ENCODE data around the gene FAM111A.

Gene FAM111A

DNA sequence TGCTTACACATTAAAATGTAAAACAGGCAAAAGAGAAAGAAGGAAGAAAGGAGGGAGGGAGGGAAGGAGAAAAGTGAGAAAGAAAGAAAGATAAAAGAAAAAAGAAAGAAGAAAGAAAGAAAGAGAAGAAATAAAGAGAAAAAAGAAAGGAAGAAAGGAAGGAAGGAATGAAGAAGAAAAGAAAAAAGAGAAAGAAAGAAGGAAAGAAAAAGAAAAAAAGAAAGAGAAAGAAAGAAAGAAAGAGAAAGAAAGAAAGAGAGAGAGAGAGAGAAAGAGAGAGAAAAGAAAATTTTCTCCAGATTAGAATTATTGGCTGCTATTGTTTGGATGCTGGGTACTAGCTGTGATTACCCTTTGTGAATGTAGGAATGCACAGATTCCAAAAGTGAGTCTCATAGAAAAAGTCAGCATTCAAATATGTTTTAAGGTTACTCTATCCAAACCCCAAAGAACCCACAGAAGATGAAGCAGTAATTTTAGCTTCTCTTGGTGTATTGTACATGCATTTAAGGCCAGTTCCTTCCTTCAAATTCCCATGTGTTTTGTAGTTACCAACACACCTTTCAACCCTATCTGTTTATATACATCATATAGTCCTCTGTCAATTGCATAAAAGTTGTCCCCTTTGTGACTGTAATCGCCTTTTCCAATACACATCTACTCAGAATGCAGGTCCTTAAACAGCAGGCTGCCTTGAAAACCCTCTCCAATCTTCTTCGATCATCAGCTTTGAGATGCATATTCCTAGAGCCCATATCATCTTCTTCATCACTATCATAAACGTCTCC lies 789 bp upstream of the FAM111A start:
- peak; percentile 57 for DNase-seq (ENCODE audit: low spot score)

DNA sequence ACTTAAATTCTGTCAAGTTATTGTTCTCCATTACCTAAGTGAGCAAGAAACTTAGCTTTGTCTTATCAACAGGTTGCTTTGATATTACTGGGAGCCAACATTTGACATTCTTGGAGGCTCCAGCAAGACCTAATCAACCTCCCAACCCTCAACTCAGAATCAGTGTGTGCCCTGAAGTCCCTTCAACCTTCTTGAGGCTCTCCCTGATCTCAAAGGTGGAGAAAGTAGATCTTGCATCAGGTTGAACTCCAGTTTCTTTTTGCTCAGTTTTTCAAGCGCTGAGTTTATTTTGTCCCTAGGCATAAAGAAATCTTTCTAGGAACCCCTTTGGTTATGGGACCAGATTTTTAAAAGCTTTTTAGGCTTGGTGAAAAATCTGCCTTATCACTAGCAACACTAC lies 1.4 kb downstream of the FAM111A start:
- DNase-seq (ENCODE audit: low spot score) = peak; percentile 6

DNA sequence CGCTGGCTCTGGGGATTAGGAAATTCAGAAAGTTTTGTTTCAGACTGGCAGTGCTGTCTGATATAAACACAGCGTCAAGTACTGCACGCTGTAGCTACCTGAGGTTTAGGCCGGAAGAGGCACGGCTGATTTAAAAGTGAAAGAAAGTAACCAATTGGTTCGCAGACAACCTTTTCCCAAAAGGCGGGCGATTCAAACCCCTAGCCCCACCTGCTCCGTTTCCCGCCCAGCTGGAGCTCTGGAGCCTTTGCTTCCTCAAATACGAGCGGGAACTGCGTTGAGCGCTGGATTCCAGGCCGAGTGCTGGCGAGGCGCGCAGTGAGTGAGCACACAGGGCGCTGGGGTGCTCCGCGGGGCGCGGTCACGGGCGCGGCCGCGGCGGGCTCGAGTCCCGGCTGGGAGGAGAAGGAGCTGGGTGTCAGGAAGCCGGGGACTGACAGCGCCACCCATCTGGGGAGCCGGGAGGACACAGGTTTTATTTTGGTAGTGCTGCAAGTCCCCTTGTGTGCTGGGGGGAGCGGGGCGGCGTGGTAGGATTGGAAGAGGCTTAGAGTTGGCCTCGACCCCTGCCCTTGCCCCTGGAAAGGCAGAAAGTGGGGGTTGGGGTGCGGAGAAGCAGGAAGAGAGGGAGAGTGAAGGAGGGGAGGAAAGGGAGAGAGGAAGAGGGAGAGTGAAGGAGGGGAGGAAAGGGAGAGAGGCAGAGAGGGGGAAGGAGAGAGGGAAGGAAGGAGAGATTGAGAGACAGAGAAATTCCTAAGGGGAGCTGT lies 2.1 kb downstream of the FAM111A start:
- peak; percentile 92 for DNase-seq (ENCODE audit: low spot score)

DNA sequence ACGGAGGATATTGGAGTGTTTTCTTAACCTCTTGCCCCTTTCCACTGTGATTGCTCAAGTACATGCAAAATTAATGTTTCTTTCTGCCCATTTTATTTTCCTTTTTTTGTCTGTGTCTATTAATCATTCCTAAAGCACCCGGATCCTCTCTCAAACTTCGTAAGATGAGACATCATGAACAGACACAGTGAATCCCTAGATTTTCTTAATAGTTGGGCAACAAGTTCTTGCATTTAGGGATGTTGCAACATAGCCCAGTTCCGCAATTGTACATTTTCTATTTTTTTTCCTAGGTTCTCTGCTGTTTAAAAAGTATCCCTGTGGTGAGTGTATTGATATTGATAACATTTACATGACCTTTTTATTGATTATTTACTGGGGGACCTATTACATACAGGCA lies 2.9 kb downstream of the FAM111A start:
- no peak for DNase-seq (ENCODE audit: low spot score)

DNA sequence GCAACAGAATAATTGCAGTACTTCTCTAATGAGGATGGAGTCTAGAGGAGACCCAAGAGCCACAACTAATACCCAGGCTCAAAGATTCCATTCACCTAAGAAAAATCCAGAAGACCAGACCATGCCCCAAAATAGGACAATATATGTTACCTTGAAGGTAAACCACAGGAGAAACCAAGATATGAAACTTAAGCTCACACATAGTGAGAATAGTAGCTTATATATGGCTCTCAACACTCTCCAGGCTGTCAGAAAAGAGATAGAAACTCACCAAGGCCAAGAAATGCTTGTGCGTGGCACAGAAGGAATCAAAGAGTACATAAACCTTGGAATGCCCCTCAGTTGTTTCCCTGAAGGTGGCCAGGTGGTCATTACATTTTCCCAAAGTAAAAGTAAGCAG lies 9.1 kb downstream of the FAM111A start:
- no peak for DNase-seq (ENCODE audit: low spot score)

DNA sequence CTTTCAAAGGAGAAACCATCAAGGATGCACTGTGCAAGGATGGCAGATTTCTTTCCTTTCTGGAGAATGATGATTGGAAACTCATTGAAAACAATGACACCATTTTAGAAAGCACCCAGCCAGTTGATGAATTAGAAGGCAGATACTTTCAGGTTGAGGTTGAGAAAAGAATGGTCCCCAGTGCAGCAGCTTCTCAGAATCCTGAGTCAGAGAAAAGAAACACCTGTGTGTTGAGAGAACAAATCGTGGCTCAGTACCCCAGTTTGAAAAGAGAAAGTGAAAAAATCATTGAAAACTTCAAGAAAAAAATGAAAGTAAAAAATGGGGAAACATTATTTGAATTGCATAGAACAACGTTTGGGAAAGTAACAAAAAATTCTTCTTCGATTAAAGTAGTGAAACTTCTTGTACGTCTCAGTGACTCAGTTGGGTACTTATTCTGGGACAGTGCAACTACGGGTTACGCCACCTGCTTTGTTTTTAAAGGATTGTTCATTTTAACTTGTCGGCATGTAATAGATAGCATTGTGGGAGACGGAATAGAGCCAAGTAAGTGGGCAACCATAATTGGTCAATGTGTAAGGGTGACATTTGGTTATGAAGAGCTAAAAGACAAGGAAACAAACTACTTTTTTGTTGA lies 9.8 kb downstream of the FAM111A start:
- DNase-seq (ENCODE audit: low spot score) = no peak

DNA sequence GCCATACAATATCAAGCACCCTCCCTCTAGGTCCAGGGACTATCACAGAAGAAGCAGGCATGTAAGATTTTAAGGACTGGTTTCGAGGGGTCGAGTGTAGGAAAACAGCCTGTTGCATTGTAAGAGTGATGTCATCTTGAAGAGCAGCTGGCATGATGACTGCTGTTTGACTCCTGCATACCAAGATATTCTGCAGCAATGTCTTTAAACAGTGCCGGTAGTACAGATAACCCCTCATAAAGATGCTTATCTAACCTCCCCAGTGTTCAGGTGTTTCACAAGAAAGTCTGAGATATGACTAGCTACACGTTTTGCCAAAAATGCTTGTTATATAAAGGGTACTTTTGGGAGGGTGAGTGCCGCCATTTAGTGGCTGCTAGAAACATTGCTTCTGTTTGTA lies 12.0 kb downstream of the FAM111A start:
- DNase-seq (ENCODE audit: low spot score) = no peak

DNA sequence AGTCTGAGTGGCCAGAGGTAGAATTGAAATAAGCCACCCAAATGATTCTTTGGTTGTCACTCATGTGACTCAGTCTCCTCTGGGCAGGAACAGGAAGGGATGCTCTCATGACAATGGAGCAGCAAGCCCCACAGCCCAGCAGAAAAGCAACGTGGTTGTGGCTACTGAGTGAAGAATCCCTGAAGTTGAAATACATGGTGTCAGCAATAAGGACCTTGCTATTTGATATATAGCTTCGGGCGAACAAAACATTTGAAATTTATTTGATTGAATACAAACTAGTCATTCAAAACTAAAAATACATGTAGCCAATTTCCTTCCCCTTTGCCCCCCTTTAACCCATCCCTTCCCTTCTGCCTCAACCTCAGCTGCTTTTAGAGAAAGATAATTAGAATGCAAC lies 14.8 kb downstream of the FAM111A start:
- no peak for DNase-seq (ENCODE audit: low spot score)

DNA sequence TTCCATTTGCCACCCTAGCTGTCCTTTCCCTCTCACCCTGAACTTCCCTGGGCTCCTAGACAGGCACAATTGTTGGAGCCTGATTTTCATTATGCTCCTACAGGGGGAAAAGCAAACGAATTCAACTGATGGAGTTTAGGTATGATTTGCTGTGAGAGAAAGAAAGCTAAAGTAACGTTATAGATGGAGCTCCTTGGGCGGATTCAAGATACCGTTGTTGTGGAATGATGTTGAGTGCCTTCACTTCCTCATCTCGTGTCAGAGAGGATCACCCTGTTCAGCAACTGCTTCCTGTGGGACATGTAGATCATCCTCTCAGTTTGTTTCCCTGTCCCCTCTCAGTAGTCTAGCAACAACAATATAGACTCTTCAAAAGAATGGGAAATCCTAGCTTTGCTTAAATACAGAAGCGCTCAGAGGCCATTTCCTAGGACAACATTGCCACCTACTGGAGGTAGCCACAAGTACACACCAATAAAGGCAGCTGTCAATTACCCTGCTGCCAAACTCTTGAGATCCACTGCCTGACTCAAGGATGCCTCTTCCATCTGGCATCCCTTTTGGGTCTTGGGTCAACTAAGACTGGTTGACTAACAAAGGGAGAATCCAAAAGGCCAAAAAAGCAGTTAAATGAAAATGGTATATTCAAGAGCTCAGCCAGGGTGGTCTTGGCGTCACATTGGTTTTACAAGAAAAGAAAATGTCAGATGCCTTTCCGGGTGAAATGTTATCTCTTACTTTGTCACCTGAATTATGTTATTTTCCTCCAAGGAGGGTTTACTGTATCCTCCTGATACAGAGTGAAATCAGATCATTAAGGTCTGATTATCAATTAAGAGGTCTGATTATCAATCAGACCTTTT lies 15.8 kb downstream of the FAM111A start:
- peak; percentile 71 for DNase-seq (ENCODE audit: low spot score)

DNA sequence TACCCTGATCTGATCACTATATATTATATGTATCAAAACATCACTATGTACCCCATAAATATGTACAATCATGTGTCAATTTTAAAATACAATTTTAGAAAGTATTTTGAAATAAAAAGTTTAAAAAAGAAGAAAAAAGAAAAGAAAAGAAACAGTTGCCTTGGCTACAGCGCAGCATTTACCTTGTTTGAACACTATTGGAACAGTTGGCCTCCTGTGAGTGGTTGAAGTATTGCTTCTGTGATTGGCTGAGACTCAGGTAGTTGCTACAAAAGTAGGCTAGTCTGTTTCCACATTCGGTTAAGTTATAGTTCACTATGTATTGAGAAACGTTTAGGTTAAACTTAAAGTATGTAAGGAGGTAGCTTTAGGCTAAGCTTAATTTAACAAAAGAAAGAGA lies 21.4 kb downstream of the FAM111A start:
- DNase-seq (ENCODE audit: low spot score) = no peak

DNA sequence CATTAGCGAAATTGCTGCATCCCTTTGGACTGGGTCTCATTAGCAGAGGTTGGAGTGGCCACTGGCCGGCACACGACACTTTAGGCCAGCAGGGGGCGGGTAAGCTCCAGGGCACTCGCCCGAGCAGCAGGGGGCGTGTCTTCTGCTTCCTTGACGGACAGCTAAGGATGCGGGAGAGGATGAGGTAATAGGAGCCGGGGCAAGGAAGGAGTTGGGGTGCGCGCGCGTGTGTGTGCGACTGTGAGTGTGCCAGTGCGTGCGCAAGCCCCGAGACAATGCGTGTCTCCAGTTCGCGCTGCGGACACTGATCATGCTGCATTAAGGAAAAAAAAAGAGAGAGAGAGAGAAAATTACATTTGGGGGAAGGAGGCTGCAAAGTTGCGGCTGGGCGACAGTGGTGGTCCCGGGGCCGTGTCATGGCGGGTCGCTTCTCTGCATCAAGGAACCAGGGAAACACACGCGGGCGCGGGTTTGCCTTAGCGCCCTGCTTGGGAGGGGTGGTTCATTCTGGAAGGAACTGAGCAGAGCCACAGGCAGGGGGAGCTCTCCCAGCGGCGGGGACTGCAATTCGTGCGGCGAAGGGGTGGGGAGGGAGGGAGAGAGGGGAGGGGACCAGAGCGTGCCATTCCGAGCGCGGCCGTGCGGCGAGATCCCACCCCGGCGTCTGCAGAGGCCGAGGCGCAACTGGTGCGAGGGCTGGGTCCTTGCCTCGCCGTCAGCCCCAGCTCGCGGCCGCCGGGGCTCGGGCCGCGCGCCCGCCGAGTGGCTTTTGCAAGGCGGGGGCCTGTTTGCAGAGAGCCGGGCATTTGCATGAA lies 29.1 kb downstream of the FAM111A start, which contains the start of gene DTX4:
Gene DTX4, plus strand, starts transcription at position 625 of the 815 bp plus-strand sequence. CDS start 464 bp downstream, outside the sequence.
- peak; percentile 89 for DNase-seq (ENCODE audit: low spot score)

DNA sequence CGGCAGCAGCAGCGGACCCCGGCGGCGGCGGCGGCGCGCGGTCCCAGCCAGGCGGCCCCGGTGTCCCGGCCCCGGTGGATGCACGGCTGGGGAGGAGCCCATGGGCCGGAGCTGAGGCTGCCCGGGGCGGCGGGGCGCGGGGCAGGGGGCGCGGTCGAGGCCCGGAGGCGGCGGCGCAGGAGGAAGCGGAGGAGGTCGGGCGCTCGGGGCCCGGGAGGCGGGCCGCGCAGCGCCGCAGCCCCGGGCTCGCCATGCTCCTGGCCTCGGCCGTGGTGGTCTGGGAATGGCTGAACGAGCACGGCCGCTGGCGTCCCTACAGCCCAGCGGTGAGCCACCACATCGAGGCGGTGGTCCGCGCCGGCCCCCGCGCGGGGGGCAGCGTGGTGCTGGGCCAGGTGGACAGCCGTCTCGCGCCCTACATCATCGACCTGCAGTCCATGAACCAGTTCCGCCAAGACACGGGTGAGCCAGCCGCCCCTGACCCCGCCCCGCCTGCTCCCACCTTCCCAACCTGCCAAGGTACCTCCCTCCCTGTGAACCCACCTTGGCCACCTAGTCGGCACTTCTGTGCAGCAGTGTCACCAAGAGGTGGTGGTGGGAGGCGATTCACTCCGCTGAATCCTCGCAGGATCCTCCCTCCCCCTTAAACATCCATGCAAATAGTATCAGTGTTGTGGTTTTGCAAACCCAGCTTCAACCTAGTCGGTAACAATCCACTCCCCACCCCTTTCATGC lies 29.9 kb downstream of the FAM111A start:
- DNase-seq (ENCODE audit: low spot score) = no peak

DNA sequence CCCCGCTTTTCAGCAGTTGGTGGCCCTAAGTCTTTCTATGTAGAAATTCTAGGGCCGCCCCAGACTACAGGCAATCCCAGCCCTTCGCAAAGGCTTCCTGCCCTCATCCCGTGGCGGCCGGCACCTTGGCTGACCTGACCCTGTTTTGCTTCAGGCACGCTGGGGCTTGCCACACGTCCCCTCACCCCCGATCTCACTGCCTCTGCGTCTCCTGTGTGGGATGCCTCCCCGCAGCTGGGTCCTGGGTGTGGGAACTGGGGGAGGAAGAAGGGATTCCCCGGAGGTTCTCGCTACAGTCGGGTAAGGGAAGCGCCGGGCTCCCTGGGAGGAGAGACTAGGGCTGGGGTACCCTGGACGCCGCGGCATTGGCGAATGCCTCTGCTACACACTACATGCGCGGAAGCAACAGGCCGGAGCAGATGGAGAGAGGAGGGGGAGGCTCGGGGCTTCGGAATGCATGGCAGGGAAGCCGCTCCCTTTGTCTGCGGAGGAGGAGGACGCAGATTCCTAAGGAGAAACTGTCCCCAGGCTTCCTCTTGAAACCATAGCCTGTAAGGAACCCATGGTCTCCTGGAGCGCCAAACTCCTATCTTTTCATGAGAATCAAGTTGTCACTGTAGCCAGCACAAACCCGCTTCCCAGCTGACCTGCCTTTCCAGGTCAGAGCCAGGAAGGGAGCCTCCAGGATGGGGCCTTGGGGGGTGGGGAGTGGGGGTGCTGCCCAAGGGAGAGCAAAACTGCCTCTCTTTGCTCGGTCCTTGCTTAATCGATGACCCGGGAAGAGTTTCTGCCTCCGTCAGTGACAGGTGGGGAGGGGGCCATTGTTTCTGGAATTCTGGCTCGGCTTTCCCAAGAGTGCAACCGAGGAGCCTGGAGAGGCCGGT lies 30.7 kb downstream of the FAM111A start:
- DNase-seq (ENCODE audit: low spot score) = peak; percentile 25

DNA sequence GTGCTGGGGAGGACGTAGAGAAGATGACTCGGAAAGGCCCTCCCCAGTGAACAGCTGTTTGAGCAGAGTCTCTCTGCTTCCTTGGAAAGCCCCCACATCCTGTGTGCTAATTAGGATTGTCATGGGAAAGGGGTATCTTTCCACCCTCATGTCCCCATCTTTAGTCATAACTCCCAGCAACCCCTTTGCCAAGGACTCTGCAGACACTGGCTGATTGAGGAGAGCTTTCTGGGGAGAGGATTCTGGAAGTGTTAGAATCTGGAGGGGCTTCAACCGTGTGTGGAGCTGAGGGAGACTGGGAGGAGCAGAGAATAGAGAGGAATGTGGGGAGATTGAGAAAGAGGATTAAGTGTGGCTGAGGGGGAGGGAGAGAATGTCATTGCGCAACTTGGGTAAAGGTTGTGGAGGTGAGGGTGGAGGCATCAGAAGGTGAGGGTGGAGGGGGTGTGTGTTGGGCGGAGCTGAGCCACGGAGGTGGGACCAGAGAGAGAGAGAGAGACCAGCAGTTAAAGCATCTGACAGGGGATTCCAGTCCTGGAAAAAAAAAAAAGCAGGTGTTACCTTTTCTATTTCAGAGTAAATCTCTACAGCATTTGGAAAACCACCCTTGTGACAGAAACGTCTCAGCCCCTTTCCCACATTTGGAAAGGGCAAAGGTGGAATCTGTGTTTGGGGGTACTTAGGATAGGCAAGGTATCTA lies 31.5 kb downstream of the FAM111A start:
- DNase-seq (ENCODE audit: low spot score) = peak; percentile 70

DNA sequence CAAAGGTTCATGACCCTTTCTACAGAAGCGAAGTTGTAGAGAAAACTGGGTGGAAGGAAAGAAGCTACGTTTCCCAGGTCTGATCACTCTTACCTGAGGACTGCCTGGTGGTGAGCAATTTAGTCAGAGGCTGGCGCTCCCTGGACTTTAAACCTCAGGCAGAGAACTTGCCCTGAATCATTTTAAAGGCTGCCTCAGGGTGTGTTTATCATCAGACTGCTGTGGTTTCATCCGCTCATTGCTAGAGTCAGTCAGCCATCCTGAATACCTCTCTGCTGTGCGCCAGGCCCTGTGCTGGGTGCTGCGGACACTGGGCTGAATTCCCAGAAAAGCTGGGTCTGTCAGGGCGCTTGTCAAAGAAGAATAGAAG lies 32.0 kb downstream of the FAM111A start:
- peak; percentile 74 for DNase-seq (ENCODE audit: low spot score)

DNA sequence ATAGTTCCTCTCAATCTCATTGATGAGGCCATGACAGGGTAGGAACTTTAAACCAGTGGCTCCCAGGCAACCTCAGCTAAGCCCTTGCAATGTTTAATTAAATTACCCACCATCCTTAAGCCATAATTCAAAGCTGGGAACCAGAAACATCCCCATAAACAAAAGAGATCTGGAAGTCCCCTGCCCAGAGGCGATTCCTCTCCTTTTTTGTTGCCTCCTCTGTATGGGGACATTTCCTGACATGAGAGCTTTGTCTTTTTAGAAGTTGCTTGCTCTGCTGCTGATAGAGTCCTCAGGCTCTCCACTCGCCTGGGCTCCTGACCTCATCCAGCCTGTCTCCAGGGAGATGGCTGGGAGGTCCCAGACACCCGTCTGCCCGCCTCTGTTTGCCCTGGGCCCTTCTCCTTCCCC lies 32.4 kb downstream of the FAM111A start:
- DNase-seq (ENCODE audit: low spot score) = no peak

DNA sequence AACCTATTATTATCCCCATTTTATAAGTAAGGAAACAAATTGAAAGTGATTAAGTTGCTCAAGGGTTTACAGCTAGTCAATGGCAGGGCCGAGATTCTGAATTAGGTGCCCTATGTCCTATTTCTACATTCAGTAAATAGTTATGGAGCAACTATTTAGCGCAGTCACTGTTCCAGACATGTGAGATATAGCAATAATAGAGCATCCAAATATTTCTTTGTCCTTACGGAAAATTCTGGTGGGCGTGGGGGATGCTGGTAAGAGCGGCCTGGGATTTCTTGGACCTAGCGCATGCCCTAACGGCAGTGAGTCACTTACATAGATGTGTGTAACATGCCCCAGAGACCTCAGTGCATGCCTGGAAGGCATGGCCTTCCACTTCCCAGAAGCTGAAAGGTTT lies 33.7 kb downstream of the FAM111A start:
- no peak for DNase-seq (ENCODE audit: low spot score)

DNA sequence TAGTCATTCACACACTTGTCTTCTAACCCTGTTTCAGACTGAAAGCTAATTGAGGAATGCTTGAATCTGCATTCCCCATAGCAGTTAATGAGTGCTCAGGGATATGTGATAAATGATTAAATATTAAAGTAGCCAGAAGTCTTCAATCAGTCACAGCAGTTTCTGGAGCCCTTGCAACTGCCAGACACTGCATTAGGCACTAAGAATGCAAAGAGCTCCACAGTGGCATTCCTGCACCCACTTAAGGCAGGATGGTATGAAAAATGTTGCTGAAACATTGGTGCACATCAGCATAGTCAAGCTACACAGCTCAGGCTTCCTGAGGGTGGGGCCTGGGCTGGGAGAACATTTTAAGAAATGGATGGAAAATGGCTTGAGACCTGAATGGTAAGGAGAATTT lies 35.7 kb downstream of the FAM111A start:
- no peak for DNase-seq (ENCODE audit: low spot score)

DNA sequence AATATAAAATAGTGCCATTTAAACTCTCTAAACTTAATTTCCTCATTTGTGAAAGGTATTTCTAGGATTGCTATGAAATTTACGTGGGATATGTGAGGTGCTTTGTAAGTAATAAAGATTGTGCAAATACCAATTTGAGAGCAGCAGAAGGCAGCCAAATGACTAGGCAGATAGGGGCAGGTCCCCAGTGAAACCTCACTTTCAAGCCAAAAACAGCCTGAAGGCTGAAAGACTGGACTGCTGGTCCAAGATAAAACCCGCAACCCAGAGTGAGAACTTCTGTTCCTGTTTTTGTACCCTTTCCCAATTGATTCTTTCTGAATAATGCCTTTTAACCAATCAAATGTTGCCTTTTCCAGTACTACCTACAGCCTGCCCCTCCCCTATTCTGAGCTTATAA lies 36.5 kb downstream of the FAM111A start:
- DNase-seq (ENCODE audit: low spot score) = no peak

Measured in SW480 (cell line).